ENCODE data around the gene ADAMTS2. TPM values are rescaled to one million over a fixed set of nuclear protein-coding genes. Genes with fewer than 3 reads are reported as not detected.

ADAMTS2 gene
- total RNA-seq, 4 donors from 2014 or later, result 6.0 to 20.9 (median 13.5) TPM

DNA sequence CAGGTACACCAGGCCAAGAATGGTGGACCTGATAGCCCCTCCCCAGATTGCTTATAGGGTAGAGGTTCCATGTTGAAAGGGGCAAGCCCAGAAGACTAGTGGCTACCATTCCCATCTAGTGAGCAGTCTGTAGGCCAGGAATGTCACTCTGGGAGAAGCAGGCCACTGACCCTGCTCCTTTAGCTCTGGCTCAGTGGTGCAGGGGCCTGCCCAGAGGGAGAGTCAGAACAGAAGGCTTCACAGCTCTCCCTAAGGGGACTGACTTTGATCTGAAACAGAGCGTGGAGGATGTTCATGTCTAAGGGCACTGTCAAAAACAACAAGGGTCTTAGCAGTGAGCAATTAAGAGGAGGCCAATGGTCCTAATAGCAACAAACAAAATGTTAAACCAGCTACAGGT, 203.4 kb downstream of the ADAMTS2 start:
- intact Hi-C loops (cut with DNase I; ENCODE audit: low total_unique reads), result no loop called here
- Histone ChIP-seq H3K36me3 (no peaks in the 10 kb centered on the region), H3K9me3 (no peaks in the 10 kb centered on the region), H3K4me3 (no peak overlapping the region), H3K27ac (no peak overlapping the region), H3K27me3 (no peaks in the 10 kb centered on the region), H3K4me1 (no peaks in the 10 kb centered on the region)
- WGBS, 2 donors (ENCODE audit: low coverage in 1 of 2), result 47 to 67% methylated on average over 1 of the region's 1 CpG
- TF ChIP-seq EP300 (IDR thresholded peaks at IDR 0.05; ENCODE audit: low read depth) (no peak), POLR2AphosphoS5 (IDR thresholded peaks at IDR 0.05) (no peak), POLR2A (IDR thresholded peaks at IDR 0.05) (no peak)
- TF ChIP-seq, protein P1, sequence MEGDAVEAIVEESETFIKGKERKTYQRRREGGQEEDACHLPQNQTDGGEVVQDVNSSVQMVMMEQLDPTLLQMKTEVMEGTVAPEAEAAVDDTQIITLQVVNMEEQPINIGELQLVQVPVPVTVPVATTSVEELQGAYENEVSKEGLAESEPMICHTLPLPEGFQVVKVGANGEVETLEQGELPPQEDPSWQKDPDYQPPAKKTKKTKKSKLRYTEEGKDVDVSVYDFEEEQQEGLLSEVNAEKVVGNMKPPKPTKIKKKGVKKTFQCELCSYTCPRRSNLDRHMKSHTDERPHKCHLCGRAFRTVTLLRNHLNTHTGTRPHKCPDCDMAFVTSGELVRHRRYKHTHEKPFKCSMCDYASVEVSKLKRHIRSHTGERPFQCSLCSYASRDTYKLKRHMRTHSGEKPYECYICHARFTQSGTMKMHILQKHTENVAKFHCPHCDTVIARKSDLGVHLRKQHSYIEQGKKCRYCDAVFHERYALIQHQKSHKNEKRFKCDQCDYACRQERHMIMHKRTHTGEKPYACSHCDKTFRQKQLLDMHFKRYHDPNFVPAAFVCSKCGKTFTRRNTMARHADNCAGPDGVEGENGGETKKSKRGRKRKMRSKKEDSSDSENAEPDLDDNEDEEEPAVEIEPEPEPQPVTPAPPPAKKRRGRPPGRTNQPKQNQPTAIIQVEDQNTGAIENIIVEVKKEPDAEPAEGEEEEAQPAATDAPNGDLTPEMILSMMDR (IDR thresholded peaks at IDR 0.05), result no peak
- in situ Hi-C loops (cut with MboI; ENCODE audit: low pct_ligation_motif_present in 1 of 4, low pct_unique_long_range_greater_than_20kb in 1 of 4, low sequenced_read_pairs in 3 of 4), result no loop called here
- no peak for DNase-seq

DNA sequence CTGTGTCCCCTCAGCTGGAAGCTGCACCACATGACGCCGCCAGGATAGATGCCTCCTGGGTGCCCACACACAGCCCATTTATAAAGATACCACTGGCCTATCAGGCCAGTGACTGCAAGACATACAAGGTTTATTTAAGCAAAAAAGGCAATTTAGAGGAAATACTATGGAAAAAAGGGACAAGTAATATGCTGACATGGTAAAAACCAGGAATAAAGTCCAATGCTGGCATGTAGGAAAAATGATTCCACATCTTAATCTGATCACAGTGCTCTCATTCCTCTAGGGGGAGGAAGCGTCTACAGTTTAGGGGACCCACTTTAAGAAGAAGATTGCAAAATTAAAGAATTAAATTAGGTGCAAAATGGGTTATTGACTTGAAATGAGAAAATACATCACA, 205.0 kb downstream of the ADAMTS2 start:
- H3K4me1 ChIP-seq, result no peaks in the 10 kb centered on the region
- no peaks in the 10 kb centered on the region for H3K36me3 ChIP-seq
- intact Hi-C loops (cut with DNase I; ENCODE audit: low total_unique reads) (no loop called here), in situ Hi-C loops (cut with MboI; ENCODE audit: low pct_ligation_motif_present in 1 of 4, low pct_unique_long_range_greater_than_20kb in 1 of 4, low sequenced_read_pairs in 3 of 4) (no loop called here)
- H3K9me3 ChIP-seq, result no peaks in the 10 kb centered on the region
- H3K27ac ChIP-seq, result no peak overlapping the region
- no peak overlapping the region for H3K4me3 ChIP-seq
- TF ChIP-seq, protein P1 (IDR thresholded peaks at IDR 0.05), result no peak
- no peak for TF ChIP-seq POLR2AphosphoS5 (IDR thresholded peaks at IDR 0.05)
- TF ChIP-seq POLR2A (IDR thresholded peaks at IDR 0.05), result no peak
- no peak for DNase-seq
- no peaks in the 10 kb centered on the region for H3K27me3 ChIP-seq
- 90% methylated on average over 1 to 3 of the region's 3 CpGs for WGBS, 2 donors (ENCODE audit: low coverage in 1 of 2)

DNA sequence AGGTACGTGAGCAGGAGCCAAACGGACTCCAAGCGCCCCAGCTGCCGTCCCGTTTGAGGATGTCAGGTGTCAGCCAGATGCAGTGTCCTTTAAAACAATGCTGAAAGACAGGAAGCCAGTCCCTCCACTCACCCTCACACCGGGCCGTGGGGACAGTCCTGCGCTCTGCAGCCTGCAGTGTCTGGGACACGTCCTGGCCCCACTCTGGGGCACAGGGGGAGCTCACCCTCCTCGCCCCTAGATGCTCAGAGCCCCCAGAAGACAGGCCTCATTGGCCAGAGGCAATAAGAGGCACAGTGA, 205.4 kb downstream of the ADAMTS2 start:
- H3K36me3 ChIP-seq, result no peaks in the 10 kb centered on the region
- intact Hi-C loops (cut with DNase I; ENCODE audit: low total_unique reads) (no loop called here), in situ Hi-C loops (cut with MboI; ENCODE audit: low pct_ligation_motif_present in 1 of 4, low pct_unique_long_range_greater_than_20kb in 1 of 4, low sequenced_read_pairs in 3 of 4) (no loop called here)
- no peaks in the 10 kb centered on the region for H3K27me3 ChIP-seq
- DNase-seq, result no peak
- 61% methylated on average over 10 of the region's 10 CpGs; no CpG with 5 or more reads in 1 of the 2 donors for WGBS, 2 donors (ENCODE audit: low coverage in 1 of 2)
- no peaks in the 10 kb centered on the region for H3K4me1 ChIP-seq
- no peaks in the 10 kb centered on the region for H3K9me3 ChIP-seq
- no peak overlapping the region for H3K4me3 ChIP-seq
- no peak overlapping the region for H3K27ac ChIP-seq
- TF ChIP-seq POLR2AphosphoS5 (IDR thresholded peaks at IDR 0.05) (no peak), EP300 (IDR thresholded peaks at IDR 0.05; ENCODE audit: low read depth) (no peak), POLR2A (IDR thresholded peaks at IDR 0.05) (no peak)
- TF ChIP-seq, protein P1 (IDR thresholded peaks at IDR 0.05), result no peak

DNA sequence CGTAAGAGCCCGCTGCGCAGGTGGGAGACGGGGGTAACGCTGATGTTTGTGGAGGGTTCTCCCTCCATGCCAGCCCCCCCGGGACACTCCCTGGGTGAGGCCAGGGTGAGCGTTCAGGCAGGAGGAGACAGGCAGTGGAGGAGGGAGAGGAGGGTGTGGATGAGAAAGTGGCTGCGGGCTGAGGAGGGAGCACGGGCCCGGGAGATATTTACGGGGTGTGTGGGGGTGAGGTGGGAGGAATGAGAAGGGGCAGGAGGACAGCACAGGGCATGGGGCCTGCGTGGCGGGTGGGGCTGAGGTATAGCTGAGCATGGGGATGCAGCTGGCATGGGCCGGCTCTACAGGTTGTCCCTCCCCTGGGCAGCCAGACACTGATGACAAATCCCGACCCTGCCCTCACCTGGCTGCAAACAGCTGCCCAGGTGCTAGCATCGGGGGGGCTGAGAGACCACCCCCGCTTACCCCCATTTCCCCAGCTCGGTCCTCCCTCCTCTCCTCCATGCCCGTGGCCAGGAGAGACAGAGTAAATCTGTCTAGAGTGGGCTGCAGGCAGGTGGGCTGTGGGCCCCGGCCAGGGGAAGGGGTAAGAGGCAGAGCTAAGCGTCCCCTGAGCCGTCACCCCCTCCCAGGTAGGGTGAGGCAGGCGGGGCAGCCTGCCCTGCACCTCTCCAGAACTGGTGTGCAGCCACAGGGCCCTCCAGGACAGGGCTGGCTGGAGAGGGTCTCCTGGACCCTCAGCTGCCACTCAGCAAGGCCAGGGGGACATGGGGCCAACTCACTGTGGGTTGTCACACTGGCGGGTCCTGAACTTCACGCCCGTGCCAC, 205.9 kb downstream of the ADAMTS2 start:
- intact Hi-C loops (cut with DNase I; ENCODE audit: low total_unique reads) (no loop called here), in situ Hi-C loops (cut with MboI; ENCODE audit: low pct_ligation_motif_present in 1 of 4, low pct_unique_long_range_greater_than_20kb in 1 of 4, low sequenced_read_pairs in 3 of 4) (no loop called here)
- no peak for DNase-seq
- H3K9me3 ChIP-seq, result no peaks in the 10 kb centered on the region
- TF ChIP-seq POLR2A (IDR thresholded peaks at IDR 0.05) (no peak), EP300 (IDR thresholded peaks at IDR 0.05; ENCODE audit: low read depth) (no peak), POLR2AphosphoS5 (IDR thresholded peaks at IDR 0.05) (no peak)
- TF ChIP-seq, protein P1 (IDR thresholded peaks at IDR 0.05), result no peak
- H3K4me1 ChIP-seq, result no peaks in the 10 kb centered on the region
- no peaks in the 10 kb centered on the region for H3K27me3 ChIP-seq
- no peak overlapping the region for H3K4me3 ChIP-seq
- H3K27ac ChIP-seq, result no peak overlapping the region
- WGBS, 2 donors (ENCODE audit: low coverage in 1 of 2), result 73% methylated on average over 26 of the region's 26 CpGs; no CpG with 5 or more reads in 1 of the 2 donors
- no peaks in the 10 kb centered on the region for H3K36me3 ChIP-seq

All from transverse colon (tissue), 4 donors.